Kidney tubule cell (primary cell): ENCODE data around the gene TNS3.

Source experiments
- DNase-seq: peaks from one replicate; pipeline ENCODE4 v3.0.0-alpha.2; 2018; ENCODE audit warnings: low spot score

The TNS3 gene

DNA sequence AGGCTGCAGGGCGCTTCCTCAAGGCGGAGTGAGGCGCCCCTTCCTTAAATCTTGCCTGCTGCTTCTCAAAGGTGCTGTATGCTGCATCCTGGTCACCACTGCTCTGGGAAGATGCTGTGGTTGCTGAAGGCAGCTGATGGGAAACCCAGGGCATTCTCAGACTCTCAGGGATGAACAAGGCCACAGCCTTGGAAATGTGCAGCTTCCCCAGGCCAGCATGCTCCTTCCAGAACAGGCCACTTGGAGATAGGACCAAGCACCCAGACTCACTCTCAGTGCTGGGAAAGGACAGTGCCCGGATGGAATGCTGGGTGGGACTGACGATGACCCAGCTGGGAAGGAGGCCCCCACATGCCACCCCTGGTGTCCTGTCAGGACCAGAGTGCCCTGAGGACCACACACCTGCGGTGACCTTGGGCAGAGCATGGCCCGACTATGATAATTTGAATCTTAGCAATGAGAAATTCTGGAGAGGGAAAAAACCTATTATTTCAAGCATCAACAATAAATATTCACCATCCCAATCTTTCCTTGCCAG lies 235.5 kb downstream of the TNS3 start:
- DNase-seq = no peak

DNA sequence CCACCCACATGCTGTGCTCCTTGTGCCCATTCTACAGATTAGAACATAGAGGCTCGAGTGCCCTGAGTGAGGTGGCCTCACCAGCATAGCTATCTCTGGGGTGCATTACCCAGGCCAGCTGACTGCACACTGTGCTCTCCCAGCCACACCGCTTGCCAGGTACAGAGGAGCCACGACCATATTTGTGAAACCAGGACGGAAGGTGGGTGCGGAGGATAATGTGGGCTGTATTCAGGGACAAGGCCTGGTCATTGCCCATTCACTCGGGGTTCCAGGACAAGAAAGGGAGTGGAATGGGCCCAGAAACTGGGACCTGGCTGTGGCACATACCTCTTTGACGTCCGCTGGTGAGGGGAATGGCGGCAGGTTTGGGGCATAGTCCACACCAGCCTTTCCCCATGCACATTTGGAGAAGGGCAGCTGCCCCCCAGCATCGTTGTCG lies 236.0 kb downstream of the TNS3 start:
- DNase-seq = no peak

DNA sequence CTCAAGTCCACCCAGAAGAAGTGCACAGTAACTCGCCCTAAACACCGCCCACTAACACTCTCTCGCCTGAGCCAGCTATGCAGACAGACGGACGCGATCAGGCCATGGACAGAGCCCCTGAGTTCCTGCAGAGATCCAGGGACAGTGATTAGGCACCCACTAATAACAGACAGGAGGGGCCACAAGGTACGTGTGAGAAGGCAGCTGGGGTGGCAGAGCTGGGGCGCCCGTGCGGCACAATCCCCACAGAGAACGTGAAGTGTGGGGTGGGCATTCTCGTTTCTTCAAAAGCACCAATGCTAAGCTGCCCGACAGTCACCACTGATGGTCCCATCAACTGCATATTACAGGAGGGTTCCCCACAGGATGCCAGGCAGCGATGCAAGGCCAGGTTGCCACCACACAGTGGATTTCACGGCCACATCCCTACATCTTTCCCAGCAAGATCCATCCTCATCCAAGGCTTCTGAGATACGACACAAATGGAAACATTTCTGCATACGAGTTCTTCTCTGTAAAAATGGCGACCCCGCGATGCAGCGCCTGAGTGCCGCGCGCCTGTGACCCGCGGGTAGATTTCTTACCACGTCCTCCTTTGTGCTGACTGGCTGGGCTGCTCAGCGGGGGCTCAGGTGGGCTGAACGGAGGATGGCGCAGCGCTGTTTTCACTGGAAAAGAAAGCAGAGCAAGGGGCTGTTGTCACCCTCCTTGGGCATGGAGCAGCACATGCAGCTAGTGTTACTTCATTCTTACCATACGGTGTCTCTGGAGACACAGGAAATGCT lies 237.5 kb downstream of the TNS3 start:
- no peak for DNase-seq

DNA sequence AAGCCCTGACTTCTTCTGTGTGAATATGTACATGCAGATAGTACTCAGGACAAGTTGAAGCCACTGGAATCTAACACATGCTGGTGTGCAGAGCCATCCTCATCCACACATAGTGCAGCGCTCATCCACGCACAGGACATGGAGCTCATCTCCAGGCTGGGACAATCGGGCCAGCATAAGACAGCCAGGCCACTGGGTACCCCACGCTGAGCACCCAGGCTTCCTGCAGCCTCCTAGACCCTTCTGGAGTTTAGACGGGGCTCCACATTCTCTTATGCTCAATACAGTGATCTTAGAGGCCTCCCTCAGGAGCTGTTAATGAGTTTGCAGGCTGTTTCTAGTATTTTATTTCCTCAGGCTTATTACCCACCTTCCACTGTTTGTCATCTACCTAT lies 238.9 kb downstream of the TNS3 start:
- DNase-seq = no peak

DNA sequence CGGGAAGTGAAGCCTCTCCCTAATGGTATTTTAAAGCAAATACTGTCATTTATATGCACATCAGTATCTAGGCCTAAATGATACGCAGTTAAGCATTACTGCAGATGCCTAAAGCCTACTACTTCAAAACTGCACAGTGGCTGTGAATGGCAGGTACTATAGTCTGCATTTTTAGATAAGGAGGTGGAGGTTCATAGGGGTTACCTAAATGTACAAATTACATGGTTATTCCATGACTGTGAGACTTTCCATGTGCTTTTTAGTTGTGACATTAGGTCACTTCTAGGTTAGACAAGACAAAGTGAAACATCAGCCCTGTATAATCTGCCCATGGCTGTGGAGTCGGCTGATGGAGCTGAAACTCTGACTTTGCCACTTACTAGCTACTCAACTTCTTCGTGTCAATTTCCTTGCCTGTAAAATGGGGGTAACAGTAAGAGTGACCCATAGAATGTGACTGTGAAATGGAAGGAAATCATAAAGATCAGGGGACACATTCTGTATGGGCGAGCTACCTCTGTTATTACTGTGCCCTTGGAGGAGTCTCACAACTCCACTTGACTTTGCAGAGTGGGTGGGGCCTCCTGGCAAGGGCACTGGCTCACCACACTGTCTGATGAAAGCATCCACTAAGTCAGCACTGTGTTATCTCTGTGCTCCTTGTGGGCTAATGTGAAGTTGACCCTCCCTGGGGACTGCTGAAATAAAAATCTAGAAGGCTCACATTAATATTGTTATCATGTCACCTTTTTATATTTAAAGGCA lies 239.4 kb downstream of the TNS3 start:
- DNase-seq = no peak

DNA sequence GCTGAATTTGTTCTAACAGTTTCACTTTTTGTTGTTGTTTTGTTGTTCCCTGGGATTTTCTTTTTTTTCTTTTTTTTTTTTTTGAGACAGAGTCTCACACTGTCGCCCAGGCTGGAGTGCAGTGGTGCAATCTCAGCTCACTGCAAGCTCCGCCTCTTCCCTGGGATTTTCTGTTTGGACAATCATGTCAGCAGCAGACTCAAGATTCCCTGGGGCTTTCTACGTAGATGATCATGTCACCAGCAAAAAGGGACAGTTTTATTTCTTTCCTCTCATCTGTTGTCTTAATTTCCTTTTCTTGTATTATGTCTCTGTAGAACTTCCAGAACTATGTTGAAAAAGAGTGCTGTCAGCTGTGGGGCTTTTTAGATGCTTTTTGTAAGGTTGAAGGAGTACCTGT lies 241.4 kb downstream of the TNS3 start:
- DNase-seq = no peak

DNA sequence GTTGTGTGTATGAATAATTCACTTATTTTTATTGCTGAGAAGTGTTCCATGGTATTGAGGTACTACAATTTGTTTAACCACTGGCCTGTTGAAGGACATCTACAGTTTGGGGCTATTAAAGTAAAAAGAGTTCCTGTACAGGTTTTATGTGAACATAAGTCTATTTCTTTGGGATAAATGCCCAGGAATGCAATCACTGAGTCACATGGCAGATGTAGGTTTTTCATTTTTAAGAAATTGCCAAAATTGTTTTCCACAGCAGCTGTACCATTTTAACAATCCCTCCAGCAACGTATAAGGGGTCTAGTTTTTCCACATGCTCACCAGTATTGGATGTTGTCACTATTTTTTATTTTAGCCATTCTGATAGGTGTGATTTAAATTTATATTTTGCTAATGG lies 243.9 kb downstream of the TNS3 start:
- no peak for DNase-seq

DNA sequence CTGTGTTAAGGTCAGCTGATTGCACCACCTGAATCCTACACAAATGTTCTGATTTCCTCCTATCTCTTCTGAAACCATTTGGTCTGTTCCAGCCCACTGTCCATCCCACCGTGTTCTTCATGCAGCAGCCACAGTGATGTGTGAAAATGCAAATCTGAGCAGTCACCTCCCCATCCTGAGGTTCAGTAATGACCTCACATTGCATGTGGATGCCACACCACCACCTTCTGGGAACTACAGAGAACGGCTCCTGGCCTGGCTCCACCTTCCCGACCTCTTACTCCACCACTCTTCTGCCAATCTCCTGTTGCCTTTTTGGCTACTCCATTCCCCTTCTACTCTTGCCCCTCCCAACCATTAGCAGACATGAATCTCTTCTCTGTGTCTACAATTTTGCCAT lies 244.4 kb downstream of the TNS3 start:
- peak; percentile 26 for DNase-seq

DNA sequence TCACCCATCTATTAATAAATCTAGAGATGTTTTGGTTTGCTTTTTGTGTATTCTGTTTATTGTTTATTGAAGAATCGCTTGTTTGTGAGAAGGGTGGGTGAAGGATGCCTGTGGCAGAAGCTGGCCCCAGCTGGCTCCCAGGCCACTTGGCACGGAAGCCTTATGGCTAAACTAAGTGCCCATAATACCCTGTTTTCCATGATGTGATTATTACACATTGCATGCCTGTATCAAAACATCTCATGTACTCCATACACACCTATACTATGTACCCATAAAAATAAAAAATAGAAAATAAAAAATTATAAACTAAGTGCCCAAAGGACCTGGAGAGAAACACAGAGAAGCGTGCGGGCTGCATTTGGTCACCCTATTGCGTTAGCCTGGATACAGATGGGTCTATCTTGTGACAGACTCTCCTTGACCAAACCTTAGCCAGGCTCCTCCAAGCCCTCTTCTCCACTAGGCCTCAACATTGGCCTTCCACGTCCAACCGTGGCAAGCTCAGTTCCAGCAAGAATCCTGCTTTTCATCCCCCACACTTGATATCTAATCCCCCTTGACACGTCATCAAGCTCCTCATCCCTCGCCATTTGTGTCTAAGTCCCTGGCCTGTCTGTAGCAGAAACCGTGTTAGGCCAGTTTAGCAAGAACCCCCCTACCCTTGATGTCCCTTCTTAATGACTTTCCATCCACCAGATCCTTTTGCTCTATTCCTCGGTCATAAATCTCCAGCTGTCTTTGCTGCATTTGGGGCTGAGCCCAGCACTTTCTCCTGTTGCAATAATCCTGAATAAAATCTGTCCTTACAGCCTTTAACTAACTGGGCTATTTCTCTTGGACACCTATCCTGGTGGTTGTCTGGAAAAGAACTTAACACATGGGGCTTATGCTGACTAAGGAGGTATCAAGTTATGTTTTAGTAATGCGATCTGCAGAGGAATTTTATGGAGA lies 245.2 kb downstream of the TNS3 start:
- DNase-seq = no peak

DNA sequence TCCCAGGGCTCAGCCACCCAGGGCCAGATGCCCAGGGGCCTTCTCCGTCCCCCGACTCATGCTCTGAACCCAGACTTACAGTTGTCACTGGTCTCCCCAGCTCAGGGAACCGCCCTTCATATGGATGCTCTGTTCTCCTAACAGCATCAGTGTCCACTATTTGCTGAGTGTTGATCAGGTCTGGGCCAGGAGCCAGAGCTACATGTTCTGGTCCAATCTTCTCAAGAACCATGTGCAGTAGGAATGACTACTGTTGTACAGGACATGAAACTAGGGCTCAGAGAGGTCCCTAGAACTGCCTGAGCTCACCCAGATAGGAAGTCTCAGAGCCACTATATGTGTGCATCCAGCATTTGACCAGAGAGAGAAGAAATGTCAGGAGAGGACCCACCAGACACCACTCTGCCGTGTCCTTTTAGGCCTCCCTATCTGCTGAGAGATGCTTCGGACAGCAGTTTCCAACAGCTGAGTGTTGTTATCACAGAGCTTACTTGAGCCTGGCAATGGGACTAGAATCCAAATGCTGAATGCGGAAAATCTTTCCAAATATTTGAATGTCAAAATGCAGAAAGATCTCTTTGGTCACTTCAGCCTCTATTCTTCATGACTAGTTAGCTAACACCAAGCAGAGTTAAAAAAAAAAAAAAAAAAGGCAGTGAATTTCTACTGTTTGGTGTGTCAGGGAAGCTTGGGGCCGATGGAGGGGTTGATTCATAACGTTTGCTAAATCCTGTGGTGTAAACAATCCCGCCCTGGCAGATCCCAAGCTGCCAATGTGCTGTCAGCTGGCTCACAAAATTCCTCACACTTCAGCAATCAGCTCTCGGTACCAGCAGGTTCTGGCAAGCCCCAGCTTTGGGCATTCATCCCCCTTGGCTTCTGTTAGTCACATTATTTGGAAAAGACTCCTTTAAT lies 246.1 kb downstream of the TNS3 start:
- peak; percentile 4 for DNase-seq

DNA sequence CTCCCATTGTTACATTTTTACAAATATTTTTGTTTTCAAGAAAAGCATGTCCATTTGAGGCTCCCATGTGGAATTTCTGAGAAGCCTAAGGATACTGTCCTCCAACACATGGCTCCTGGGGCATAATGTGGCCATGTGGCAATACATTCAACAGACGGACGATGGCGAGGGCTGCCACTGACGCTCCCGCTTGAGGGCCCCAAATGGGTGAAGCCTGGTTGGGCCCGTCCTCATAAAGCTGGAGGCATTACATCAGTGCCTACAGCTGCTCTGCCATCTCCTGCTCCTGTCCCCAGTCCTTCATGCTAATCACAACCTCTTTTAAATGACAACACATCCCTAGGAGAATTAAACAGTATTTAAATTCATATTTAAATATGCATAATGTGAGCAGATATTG lies 246.8 kb downstream of the TNS3 start:
- no peak for DNase-seq

DNA sequence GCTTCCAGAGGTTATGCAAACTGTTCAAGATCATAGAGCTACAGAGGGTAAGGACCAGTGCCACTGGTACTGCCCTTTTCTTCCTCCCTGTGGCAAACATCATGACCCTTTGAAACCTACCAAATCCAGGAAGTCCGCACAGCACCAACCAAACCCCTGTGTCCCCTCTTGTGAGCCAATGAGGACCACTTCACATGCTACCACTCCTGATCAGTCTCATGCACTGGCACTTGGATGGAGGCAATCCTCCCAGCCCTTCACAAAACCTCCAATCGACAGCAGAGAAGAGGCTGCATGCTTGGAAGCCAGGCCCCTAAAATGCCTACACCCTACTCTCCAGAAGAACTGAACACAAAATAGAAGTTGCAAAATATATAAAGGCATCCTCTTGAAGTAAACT lies 248.0 kb downstream of the TNS3 start:
- no peak for DNase-seq

DNA sequence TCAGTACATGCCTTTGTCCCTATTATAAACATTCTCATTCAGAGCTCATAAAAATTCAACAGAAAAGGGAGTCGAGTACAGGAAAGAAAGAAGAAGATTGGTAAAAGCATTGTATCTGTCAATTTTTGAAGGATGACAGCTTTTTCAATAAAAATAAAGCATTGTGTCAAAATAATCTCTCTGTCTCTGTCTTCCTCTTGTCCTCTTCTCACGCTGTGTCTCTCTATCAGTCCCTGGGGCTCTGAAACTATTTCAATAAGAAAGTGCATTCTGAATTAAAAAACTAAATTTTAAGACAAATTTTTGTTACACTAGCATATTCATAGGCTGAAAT lies 248.4 kb downstream of the TNS3 start:
- DNase-seq = no peak

DNA sequence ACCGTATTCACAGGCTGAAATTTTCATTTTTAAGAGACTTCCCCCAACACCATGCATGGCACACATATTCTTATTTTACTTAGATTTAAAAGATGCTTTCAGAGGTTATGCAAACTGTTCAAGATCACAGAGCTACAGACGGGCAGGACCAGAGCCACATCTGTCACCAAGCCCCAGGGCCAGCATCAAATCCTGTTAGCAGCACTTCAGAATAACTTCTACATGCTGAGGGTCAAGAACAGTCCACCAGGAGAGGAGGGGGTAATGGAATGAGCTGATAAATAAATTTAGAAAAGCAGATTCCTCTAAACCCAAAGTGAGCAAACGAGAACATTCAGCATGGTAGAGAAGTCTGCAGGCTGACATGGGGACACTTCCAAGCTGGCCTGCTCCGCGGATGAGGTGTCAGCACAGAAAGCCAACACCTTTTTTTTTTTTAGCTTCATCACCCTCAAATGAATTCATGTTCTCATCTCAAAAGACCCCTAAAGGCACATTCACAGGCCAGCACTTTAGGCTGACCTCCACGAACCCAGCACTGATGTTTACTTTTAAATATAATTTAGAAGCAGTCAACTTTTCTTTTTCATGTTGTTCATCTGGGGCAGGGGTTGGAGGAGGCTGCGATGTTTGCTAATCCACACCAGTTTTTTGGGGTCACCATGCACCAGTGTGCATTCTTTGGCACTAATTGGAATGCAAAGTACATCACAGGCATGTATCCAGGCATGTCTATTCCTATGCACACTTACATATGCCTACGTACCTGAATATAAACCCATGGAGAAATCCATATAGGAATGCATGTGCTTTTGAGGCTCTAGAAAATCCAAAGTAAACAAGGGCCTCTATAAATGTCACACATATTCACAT lies 249.0 kb downstream of the TNS3 start:
- no peak for DNase-seq

DNA sequence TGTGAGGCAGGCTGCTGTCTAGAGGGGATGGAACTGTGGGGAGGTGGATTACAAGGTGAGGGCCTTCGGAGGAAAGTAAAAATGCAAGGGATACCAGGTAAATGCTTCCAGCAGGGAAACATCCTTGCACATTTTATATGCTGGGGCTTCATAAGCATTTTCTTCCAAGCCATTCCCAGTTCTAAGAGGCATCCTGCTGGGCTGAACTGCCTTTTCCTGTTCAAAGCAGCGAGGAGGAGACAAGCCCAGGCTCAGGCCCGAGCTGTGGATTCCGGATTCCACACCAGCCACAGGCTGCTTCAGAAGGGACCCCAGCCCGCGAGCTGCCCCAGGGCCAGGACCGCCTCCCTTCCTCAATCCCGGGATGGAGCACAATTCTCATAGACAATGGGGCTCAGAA lies 249.7 kb downstream of the TNS3 start:
- DNase-seq = no peak

DNA sequence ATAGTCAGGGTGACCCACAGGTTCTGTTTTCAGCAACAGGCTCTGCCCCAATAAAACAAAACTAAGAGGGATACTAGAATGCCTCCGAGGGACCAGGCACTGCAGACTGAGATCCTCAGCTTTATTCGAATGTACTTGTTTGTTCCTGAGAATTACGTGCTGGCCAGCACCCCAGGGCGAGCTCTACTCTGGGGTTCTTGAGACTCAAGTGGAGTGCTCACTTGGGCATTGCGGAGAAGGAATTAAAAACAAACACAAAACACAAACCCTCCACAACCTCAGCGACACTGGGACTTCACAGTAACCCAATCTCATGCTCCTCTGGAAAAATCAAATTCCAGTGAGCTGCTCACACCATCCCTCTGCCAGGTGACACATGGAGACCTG lies 250.7 kb downstream of the TNS3 start:
- DNase-seq = no peak

DNA sequence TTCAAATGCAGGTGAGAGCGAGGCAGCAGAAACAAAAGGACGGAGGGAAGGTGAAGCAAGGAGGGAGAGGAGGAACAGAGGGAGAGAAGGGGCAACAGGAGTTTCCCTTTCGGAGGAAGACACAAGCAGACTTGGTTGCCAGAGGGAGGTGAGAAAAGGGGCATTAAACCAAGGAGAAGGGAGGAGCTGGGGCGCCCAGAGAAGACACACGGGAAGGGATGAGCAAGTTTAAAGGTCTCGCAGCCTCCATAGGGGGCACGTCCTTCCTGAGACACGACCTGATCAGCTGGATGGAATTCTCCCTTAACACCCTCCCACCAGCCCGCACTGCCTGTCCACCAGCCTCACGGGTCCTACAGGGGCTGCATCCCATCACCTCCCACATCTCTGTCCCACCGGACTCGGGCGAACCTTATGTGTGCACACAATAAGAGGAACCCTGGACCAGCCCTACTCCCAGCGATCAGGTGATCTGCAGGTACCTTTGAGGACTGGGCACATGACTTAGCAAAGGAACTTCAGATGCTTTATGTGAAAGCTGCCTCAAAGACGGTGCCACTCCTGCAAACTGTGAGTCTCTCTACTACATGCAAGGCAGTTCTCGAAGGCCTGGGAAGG lies 251.2 kb downstream of the TNS3 start:
- no peak for DNase-seq

DNA sequence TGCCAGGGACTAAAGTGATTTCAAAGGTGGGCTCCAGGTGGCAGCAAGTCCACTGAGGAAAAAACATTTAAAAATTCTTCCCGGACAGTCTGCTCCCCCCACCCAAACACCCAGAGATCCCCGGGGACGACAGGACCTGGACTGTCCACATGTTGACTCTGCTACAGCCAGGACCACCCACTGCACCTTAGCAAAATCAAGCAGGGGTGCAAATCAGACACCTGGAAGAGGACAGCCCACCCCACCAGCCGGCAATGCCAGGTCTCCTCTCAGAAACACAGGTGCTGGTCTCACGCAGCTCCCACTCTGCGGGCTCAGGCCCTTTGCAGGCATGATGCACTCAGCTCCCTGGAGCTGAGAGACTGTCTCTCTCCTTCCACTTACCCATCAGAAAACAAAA lies 251.9 kb downstream of the TNS3 start:
- DNase-seq = no peak

DNA sequence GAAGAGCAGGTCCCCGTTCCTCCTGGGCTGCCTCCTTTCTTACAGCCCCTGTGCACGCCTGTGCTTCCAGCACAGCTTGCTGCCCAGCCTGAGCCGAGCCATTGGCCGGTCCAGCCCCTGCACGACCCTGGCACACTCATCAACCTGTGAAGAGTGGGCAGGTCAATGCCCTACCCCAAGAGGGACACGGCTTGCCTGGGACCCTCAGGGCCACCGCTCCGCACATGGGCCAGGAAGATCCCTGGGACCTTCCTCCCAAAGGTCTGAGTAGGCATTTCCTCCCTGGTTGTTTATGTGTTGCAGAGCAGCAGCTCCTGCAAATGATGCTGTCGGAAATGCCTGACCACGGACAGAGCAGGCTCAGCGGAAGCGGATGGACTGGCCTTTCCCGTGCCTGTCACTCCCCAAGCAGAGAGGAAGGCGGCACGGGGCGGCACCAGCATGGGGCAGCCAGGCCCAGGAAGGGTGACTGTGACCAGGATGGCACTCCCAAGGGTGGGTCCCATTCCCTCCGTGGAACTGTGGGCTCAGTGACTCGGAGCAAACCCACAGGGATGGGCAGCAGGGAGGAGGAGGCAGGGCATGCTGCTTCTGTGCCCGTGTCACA lies 252.5 kb downstream of the TNS3 start:
- no peak for DNase-seq
